Measurements from ENCODE around the gene PCDHGA1.

DNA sequence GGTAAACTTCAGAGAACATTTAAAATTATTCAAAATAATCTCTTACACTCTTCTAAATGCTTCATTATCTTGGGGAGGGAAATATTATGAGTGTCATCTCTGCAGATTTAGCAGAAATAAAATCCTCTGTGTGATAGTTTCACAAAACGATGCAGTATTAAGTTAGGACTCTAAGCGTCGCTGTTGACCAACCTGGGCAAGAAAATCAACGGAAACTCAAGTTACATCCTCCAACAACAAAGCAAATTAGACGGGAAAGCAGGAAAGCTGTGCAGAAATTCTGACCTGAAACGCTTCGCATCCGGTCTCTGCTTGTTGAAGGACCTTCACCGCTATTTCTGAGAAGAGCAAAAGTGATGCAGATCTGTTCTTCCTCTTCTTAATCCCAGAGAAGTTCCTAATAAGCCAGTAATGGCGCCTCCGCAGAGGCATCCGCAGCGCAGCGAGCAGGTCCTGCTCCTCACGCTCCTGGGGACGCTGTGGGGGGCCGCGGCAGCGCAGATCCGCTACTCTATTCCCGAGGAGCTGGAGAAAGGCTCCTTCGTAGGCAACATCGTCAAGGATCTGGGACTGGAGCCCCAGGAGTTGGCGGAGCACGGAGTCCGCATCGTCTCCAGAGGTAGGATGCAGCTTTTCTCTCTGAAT is 43.5 kb downstream of the PCDHGA1 start, which contains the start of gene PCDHGA6:
- no peak for TF ChIP-seq POLR2A (IDR thresholded peaks at IDR 0.05; ENCODE audit: low read length)
- TF ChIP-seq GATA1 (IDR thresholded peaks at IDR 0.05; ENCODE audit: low read depth, low read length) = no peak
